Measurements from ENCODE around the gene SAXO1. TPM values are rescaled to one million over a fixed set of nuclear protein-coding genes. Genes with fewer than 3 reads are reported as not detected.

SAXO1 gene
- total RNA-seq, 1 experiment from 2014 or later = 0.20 TPM

- H3K27me3 ChIP-seq (replicated peaks; ENCODE audit: control insufficient read depth, insufficient read depth, low read length) = no peaks in the 10 kb centered on the region; the same call in 1 of the 2 replicates
- Mint-ChIP-seq H3K4me1 (ENCODE audit: low read depth, unreplicated experiment) (no peaks in the 10 kb centered on the region), H3K36me3 (ENCODE audit: insufficient read depth, unreplicated experiment) (no peaks in the 10 kb centered on the region), H3K27ac (ENCODE audit: unreplicated experiment) (no peak overlapping the region), H3K9me3 (ENCODE audit: unreplicated experiment) (no peaks in the 10 kb centered on the region), H3K4me3 (ENCODE audit: unreplicated experiment) (no peak overlapping the region), H3K27me3 (ENCODE audit: insufficient read depth, unreplicated experiment) (peaks cover 22% of the 10 kb centered on the region)
- ChIA-PET CTCF (no interaction called here), POLR2A (no interaction called here)
- H3K4me3 ChIP-seq (ENCODE audit: low read depth, low read length) = no peak overlapping the region
- DNase-seq = no peak
- no TSS peak for BruUV-seq (replicated peaks)
- no peaks in the 10 kb centered on the region for H3K4me1 ChIP-seq
- intact Hi-C loops (cut with micrococcal nuclease; ENCODE audit: unreplicated experiment) = no loop called here
- no peak for TF ChIP-seq CTCF (IDR thresholded peaks at IDR 0.05; ENCODE audit: insufficient read depth in 1 of 2, low read depth in 1 of 2, low read length in 1 of 2, severe bottlenecking in 1 of 2, unreplicated experiment in 1 of 2)
- H3K36me3 ChIP-seq (ENCODE audit: control insufficient read depth, insufficient read depth, low read length) = no peaks in the 10 kb centered on the region
- H3K9me3 ChIP-seq = no peaks in the 10 kb centered on the region
Measured at GRCh38 chr9:18955626-18956025, 77.4 kb downstream of the SAXO1 start.

- TF ChIP-seq CTCF (IDR thresholded peaks at IDR 0.05; ENCODE audit: insufficient read depth in 1 of 2, low read depth in 1 of 2, low read length in 1 of 2, severe bottlenecking in 1 of 2, unreplicated experiment in 1 of 2) = no peak
- ChIA-PET CTCF (no interaction called here), POLR2A (no interaction called here)
- Histone ChIP-seq H3K36me3 (ENCODE audit: control insufficient read depth, insufficient read depth, low read length) (no peaks in the 10 kb centered on the region), H3K27me3 (replicated peaks; ENCODE audit: control insufficient read depth, insufficient read depth, low read length) (no peaks in the 10 kb centered on the region), H3K9me3 (no peaks in the 10 kb centered on the region), H3K4me1 (no peaks in the 10 kb centered on the region), H3K4me3 (ENCODE audit: low read depth, low read length) (no peak overlapping the region)
- Mint-ChIP-seq H3K27me3 (ENCODE audit: insufficient read depth, unreplicated experiment) (peaks cover 9% of the 10 kb centered on the region), H3K9me3 (ENCODE audit: unreplicated experiment) (no peaks in the 10 kb centered on the region), H3K36me3 (ENCODE audit: insufficient read depth, unreplicated experiment) (no peaks in the 10 kb centered on the region), H3K4me3 (ENCODE audit: unreplicated experiment) (no peak overlapping the region), H3K4me1 (ENCODE audit: low read depth, unreplicated experiment) (no peaks in the 10 kb centered on the region), H3K27ac (ENCODE audit: unreplicated experiment) (no peak overlapping the region)
- intact Hi-C loops (cut with micrococcal nuclease; ENCODE audit: unreplicated experiment) = no loop called here
- no TSS peak for BruUV-seq (replicated peaks)
- DNase-seq = no peak
Measured at GRCh38 chr9:18951936-18952335, 81.1 kb downstream of the SAXO1 start.

- Histone ChIP-seq H3K4me1 (no peaks in the 10 kb centered on the region), H3K36me3 (ENCODE audit: control insufficient read depth, insufficient read depth, low read length) (no peaks in the 10 kb centered on the region), H3K4me3 (ENCODE audit: low read depth, low read length) (no peak overlapping the region), H3K27me3 (replicated peaks; ENCODE audit: control insufficient read depth, insufficient read depth, low read length) (no peaks in the 10 kb centered on the region), H3K9me3 (no peaks in the 10 kb centered on the region)
- H3K4me3 Mint-ChIP-seq (ENCODE audit: unreplicated experiment) = no peak overlapping the region
- no peaks in the 10 kb centered on the region for H3K36me3 Mint-ChIP-seq (ENCODE audit: insufficient read depth, unreplicated experiment)
- H3K4me1 Mint-ChIP-seq (ENCODE audit: low read depth, unreplicated experiment) = no peaks in the 10 kb centered on the region
- TF ChIP-seq CTCF (IDR thresholded peaks at IDR 0.05; ENCODE audit: insufficient read depth in 1 of 2, low read depth in 1 of 2, low read length in 1 of 2, severe bottlenecking in 1 of 2, unreplicated experiment in 1 of 2) = no peak
- ChIA-PET POLR2A (no interaction called here), CTCF (no interaction called here)
- no peak overlapping the region for H3K27ac Mint-ChIP-seq (ENCODE audit: unreplicated experiment)
- intact Hi-C loops (cut with micrococcal nuclease; ENCODE audit: unreplicated experiment) = no loop called here
- BruUV-seq (replicated peaks) = no TSS peak
- H3K27me3 Mint-ChIP-seq (ENCODE audit: insufficient read depth, unreplicated experiment) = peaks cover 8% of the 10 kb centered on the region
- H3K9me3 Mint-ChIP-seq (ENCODE audit: unreplicated experiment) = no peaks in the 10 kb centered on the region
- no peak for DNase-seq
Measured at GRCh38 chr9:18947892-18948339, 85.1 kb downstream of the SAXO1 start.

Measured in Caco-2 (cell line).